Neural progenitor cell (in vitro differentiated cells): ENCODE measurements around the gene SRGAP2B.
"Not testable (repeated sequence)": the region's sequence is repeated elsewhere in the genome, so short reads cannot be mapped to it uniquely, and the experiment has no call there.

Experiments used
- EZH2phosphoT487 ChIP-seq: fragments of 200-600 bp; sonication (generic); IDR thresholded peaks from 2 replicates; pipeline ENCODE4 v1.6.1; 2017; ENCODE audit warnings: antibody characterized with exemption
- TF ChIP-seq, protein P1 (sequence below): fragments of 200-600 bp; sonication (generic); IDR thresholded peaks from 2 replicates; pipeline ENCODE4 v1.5.1; 2017; ENCODE audit warnings: antibody characterized with exemption, mild to moderate bottlenecking

DNA sequence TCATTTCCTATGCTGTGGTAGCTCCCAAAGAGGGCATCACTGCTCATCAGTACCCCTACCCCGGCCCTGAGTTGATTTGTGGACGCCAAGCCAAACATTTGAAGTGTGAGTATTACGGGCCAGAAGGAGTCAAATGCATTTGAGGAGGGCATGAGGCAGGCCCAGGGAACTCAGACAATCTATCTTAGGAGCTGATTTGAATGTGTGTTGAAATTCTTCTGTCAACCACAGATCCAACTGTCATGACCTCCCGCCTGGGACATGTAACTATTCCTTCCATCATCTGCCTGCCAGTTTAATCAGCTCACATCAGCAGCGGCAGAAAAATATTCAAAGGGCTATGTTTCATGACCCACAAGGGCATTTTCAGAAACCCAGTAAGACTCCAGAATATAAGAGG is 162.1 kb downstream of the SRGAP2B start:
- TF ChIP-seq, protein P1, sequence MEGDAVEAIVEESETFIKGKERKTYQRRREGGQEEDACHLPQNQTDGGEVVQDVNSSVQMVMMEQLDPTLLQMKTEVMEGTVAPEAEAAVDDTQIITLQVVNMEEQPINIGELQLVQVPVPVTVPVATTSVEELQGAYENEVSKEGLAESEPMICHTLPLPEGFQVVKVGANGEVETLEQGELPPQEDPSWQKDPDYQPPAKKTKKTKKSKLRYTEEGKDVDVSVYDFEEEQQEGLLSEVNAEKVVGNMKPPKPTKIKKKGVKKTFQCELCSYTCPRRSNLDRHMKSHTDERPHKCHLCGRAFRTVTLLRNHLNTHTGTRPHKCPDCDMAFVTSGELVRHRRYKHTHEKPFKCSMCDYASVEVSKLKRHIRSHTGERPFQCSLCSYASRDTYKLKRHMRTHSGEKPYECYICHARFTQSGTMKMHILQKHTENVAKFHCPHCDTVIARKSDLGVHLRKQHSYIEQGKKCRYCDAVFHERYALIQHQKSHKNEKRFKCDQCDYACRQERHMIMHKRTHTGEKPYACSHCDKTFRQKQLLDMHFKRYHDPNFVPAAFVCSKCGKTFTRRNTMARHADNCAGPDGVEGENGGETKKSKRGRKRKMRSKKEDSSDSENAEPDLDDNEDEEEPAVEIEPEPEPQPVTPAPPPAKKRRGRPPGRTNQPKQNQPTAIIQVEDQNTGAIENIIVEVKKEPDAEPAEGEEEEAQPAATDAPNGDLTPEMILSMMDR = not testable (repeated sequence)
- not testable (repeated sequence) for TF ChIP-seq EZH2phosphoT487
